DND-41 (cell line): ENCODE measurements around the gene AUTS2.

Experiments
- ATAC-seq: fragments of 200-7000 bp; cut with Tn5 transposase; 3 replicates; pipeline ENCODE4 v1.9.1; 2021; ENCODE audit warnings: low read depth; ENCODE audit not compliant: insufficient read depth
- DNase-seq: peaks from one replicate; pipeline ENCODE4 v3.0.0-alpha.2; 2020
- H2AFZ ChIP-seq: 2 replicates; pipeline ENCODE4 v1.6.0; 2012; ENCODE audit warnings: low read depth, low read length
- H3K27ac ChIP-seq: 2 replicates; pipeline ENCODE4 v1.5.1; 2012; ENCODE audit warnings: low read length, inconsistent platforms
- H3K27me3 ChIP-seq: fragments of 200-600 bp; sonication (generic); 2 replicates; pipeline ENCODE4 v1.6.0; 2012; ENCODE audit warnings: low read length, mild to moderate bottlenecking, inconsistent platforms; ENCODE audit not compliant: insufficient read depth, poor library complexity
- H3K36me3 ChIP-seq: 2 replicates; pipeline ENCODE4 v1.5.1; 2012; ENCODE audit warnings: low read length, inconsistent platforms; ENCODE audit not compliant: insufficient read depth
- H3K4me1 ChIP-seq: 2 replicates; pipeline ENCODE4 v1.5.1; 2012; ENCODE audit warnings: mild to moderate bottlenecking, low read length; ENCODE audit not compliant: insufficient read depth
- H3K4me2 ChIP-seq: 2 replicates; pipeline ENCODE4 v1.6.0; 2012; ENCODE audit warnings: mild to moderate bottlenecking, moderate library complexity, low read length, inconsistent platforms; ENCODE audit not compliant: insufficient read depth
- H3K4me3 ChIP-seq, 2 experiments: fragments of 200-600 bp in 1 of 2; shearing (Covaris generic) in 1 of 2; 2 replicates each; pipeline ENCODE4 v1.5.1; 2012 to 2016; ENCODE audit warnings: inconsistent platforms in 2 of 2, low read length in 2 of 2, mild to moderate bottlenecking in 2 of 2, low read depth in 1 of 2, moderate library complexity in 1 of 2
- H3K79me2 ChIP-seq: 2 replicates; pipeline ENCODE4 v1.6.0; 2012; ENCODE audit warnings: low read length, inconsistent platforms; ENCODE audit not compliant: insufficient read depth
- H3K9ac ChIP-seq: 2 replicates; pipeline ENCODE4 v1.6.0; 2012; ENCODE audit warnings: low read depth, mild to moderate bottlenecking, inconsistent platforms, low read length, moderate library complexity
- H3K9me3 ChIP-seq: 2 replicates; pipeline ENCODE4 v1.5.1; 2012; ENCODE audit warnings: low read length, moderate library complexity, mild to moderate bottlenecking, inconsistent platforms; ENCODE audit not compliant: insufficient read depth, severe bottlenecking
- H4K20me1 ChIP-seq: 2 replicates; pipeline ENCODE4 v1.6.0; 2012; ENCODE audit warnings: low read length; ENCODE audit not compliant: insufficient read depth
- EZH2 ChIP-seq: IDR thresholded peaks from 3 replicates; pipeline ENCODE4 v1.6.1; 2012; ENCODE audit warnings: borderline replicate concordance, low read depth, mild to moderate bottlenecking, moderate library complexity, low read length, inconsistent platforms; ENCODE audit not compliant: severe bottlenecking
- TF ChIP-seq, protein P1 (sequence below): IDR thresholded peaks from 2 replicates; pipeline ENCODE4 v1.5.1; 2012; ENCODE audit warnings: borderline replicate concordance, low read length, moderate library complexity, mild to moderate bottlenecking; ENCODE audit not compliant: poor library complexity, severe bottlenecking; ENCODE audit errors: extremely low read depth

Gene AUTS2

GRCh38 chr7:70554646-70555045, 956.4 kb downstream of the AUTS2 start:
- H3K9me3 ChIP-seq: peaks cover 4% of the 10 kb centered on the region
- H3K79me2 ChIP-seq: no peaks in the 10 kb centered on the region
- ATAC-seq (no peak), DNase-seq (no peak)
- no peaks in the 10 kb centered on the region for H3K27me3 ChIP-seq
- H2AFZ ChIP-seq: no peak overlapping the region
- no peak overlapping the region for H3K4me3 ChIP-seq
- H3K9ac ChIP-seq: no peak overlapping the region
- H3K27ac ChIP-seq: no peak overlapping the region
- no peaks in the 10 kb centered on the region for H4K20me1 ChIP-seq
- H3K36me3 ChIP-seq: no peaks in the 10 kb centered on the region
- H3K4me1 ChIP-seq: no peaks in the 10 kb centered on the region
- TF ChIP-seq, protein P1, sequence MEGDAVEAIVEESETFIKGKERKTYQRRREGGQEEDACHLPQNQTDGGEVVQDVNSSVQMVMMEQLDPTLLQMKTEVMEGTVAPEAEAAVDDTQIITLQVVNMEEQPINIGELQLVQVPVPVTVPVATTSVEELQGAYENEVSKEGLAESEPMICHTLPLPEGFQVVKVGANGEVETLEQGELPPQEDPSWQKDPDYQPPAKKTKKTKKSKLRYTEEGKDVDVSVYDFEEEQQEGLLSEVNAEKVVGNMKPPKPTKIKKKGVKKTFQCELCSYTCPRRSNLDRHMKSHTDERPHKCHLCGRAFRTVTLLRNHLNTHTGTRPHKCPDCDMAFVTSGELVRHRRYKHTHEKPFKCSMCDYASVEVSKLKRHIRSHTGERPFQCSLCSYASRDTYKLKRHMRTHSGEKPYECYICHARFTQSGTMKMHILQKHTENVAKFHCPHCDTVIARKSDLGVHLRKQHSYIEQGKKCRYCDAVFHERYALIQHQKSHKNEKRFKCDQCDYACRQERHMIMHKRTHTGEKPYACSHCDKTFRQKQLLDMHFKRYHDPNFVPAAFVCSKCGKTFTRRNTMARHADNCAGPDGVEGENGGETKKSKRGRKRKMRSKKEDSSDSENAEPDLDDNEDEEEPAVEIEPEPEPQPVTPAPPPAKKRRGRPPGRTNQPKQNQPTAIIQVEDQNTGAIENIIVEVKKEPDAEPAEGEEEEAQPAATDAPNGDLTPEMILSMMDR: no peak
- no peak for TF ChIP-seq EZH2
- H3K4me2 ChIP-seq: no peak overlapping the region

- H4K20me1 ChIP-seq: no peaks in the 10 kb centered on the region
- no peaks in the 10 kb centered on the region for H3K79me2 ChIP-seq
- no peaks in the 10 kb centered on the region for H3K27me3 ChIP-seq
- H3K27ac ChIP-seq: no peak overlapping the region
- ATAC-seq (no peak), DNase-seq (no peak)
- no peak overlapping the region for H3K4me3 ChIP-seq
- H2AFZ ChIP-seq: no peak overlapping the region
- H3K4me2 ChIP-seq: no peak overlapping the region
- no peak overlapping the region for H3K9ac ChIP-seq
- no peak for TF ChIP-seq EZH2
- TF ChIP-seq, protein P1: no peak
- H3K36me3 ChIP-seq: no peaks in the 10 kb centered on the region
- H3K9me3 ChIP-seq: peaks cover 4% of the 10 kb centered on the region
- H3K4me1 ChIP-seq: no peaks in the 10 kb centered on the region
Observed at GRCh38 chr7:70556761-70557160, 958.5 kb downstream of the AUTS2 start.

DNA sequence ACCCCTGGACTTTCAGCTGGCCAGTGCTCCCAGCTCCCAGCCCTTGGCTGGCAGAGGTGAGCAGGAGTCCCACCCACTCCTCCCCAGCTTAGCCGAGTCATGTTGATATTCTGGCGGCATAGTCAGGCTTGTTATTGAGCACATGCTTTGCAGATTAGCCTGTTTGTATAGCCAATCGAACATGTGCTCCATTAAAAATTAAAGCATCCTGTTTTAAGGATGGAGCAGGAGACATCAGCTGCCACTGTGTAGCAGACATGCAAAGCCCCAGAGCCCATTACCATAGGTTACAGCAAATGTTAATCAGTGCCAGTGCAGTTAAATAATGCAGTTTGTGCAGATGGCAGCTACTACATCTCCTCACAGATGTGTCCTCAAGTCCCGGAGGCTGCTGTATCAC, 959.1 kb downstream of the AUTS2 start:
- no peak overlapping the region for H3K9ac ChIP-seq
- no peaks in the 10 kb centered on the region for H3K4me1 ChIP-seq
- no peaks in the 10 kb centered on the region for H3K36me3 ChIP-seq
- no peak overlapping the region for H3K4me3 ChIP-seq
- H3K27me3 ChIP-seq: no peaks in the 10 kb centered on the region
- H4K20me1 ChIP-seq: no peaks in the 10 kb centered on the region
- H3K9me3 ChIP-seq: peaks cover 4% of the 10 kb centered on the region
- no peak overlapping the region for H3K4me2 ChIP-seq
- DNase-seq (no peak), ATAC-seq (no peak)
- no peaks in the 10 kb centered on the region for H3K79me2 ChIP-seq
- no peak overlapping the region for H3K27ac ChIP-seq
- TF ChIP-seq EZH2: no peak
- TF ChIP-seq, protein P1: no peak
- H2AFZ ChIP-seq: no peak overlapping the region

GRCh38 chr7:70559815-70560214, 961.5 kb downstream of the AUTS2 start:
- H3K9ac ChIP-seq: no peak overlapping the region
- no peak for TF ChIP-seq EZH2
- TF ChIP-seq, protein P1: no peak
- H3K27ac ChIP-seq: no peak overlapping the region

More at GRCh38 chr7:70559815-70560214, 961.5 kb downstream of the AUTS2 start:
- DNase-seq (no peak), ATAC-seq (no peak)
- no peaks in the 10 kb centered on the region for H3K36me3 ChIP-seq
- H3K4me1 ChIP-seq: no peaks in the 10 kb centered on the region
- no peaks in the 10 kb centered on the region for H3K27me3 ChIP-seq
- no peak overlapping the region for H3K4me2 ChIP-seq
- no peaks in the 10 kb centered on the region for H4K20me1 ChIP-seq
- H2AFZ ChIP-seq: no peak overlapping the region
- peaks cover 4% of the 10 kb centered on the region for H3K9me3 ChIP-seq
- H3K4me3 ChIP-seq: no peak overlapping the region
- no peaks in the 10 kb centered on the region for H3K79me2 ChIP-seq
